CD14-positive monocyte (primary cell): ENCODE results near the gene BDKRB2. TPM values are rescaled to one million over a fixed set of nuclear protein-coding genes. Genes with fewer than 3 reads are reported as not detected.

Experiments used
- DNase-seq, 3 donors: peaks; one replicate each; pipeline ENCODE4 v3.0.0-alpha.2; 2011 to 2022
- H2AFZ ChIP-seq: 2 replicates; pipeline ENCODE4 v1.6.0; 2012; ENCODE audit warnings: mild to moderate bottlenecking, low read depth, low read length, inconsistent platforms; ENCODE audit not compliant: insufficient read depth, poor library complexity, severe bottlenecking
- H3K27ac ChIP-seq, 2 donors: 1 replicate in 1 of 2; 2 replicates in 1 of 2; pipeline ENCODE4 v1.5.1; 2012 to 2013; ENCODE audit warnings: low read length in 2 of 2, control low read depth in 1 of 2, inconsistent platforms in 1 of 2, low read depth in 1 of 2, mild to moderate bottlenecking in 1 of 2
- H3K27me3 ChIP-seq, 2 donors: one replicate each; pipeline versions ENCODE4 v1.6.0 to v1.6.1; 2011 to 2013; ENCODE audit warnings: low read length in 2 of 2; ENCODE audit not compliant: control insufficient read depth in 2 of 2, insufficient read depth in 2 of 2
- H3K36me3 ChIP-seq, 2 donors: replicated peaks in 1 of 2; 1 replicate in 1 of 2; 2 replicates in 1 of 2; pipeline versions ENCODE4 v1.5.1 to v1.6.1; 2012 to 2013; ENCODE audit warnings: low read length in 2 of 2, control low read depth in 1 of 2, inconsistent platforms in 1 of 2, mild to moderate bottlenecking in 1 of 2; ENCODE audit not compliant: insufficient read depth in 2 of 2, control insufficient read depth in 1 of 2
- H3K4me1 ChIP-seq, 2 donors: 1 replicate in 1 of 2; 2 replicates in 1 of 2; pipeline versions ENCODE4 v1.5.1 to v1.6.1; 2012 to 2013; ENCODE audit warnings: low read length in 2 of 2, control low read depth in 1 of 2, inconsistent platforms in 1 of 2, mild to moderate bottlenecking in 1 of 2, moderate library complexity in 1 of 2; ENCODE audit not compliant: insufficient read depth in 2 of 2, control insufficient read depth in 1 of 2
- H3K4me2 ChIP-seq: replicated peaks from 2 replicates; pipeline ENCODE3; 2012; ENCODE audit warnings: low read length, moderate library complexity, mild to moderate bottlenecking; ENCODE audit not compliant: poor library complexity, severe bottlenecking; ENCODE audit errors: extremely low read depth
- H3K4me3 ChIP-seq, 3 experiments: fragments of 200-600 bp in 1 of 3; sonication (generic) in 1 of 3; replicated peaks in 1 of 3; 1 replicate in 2 of 3; 2 replicates in 1 of 3; pipeline ENCODE4 v1.5.1; 2011 to 2013; ENCODE audit warnings: low read length in 3 of 3, mild to moderate bottlenecking in 3 of 3, control low read depth in 2 of 3, low read depth in 2 of 3, inconsistent platforms in 1 of 3, moderate library complexity in 1 of 3
- H3K79me2 ChIP-seq: 2 replicates; pipeline ENCODE4 v1.6.0; 2012; ENCODE audit warnings: mild to moderate bottlenecking, control low read depth, inconsistent platforms, low read length, moderate library complexity; ENCODE audit not compliant: insufficient read depth
- H3K9ac ChIP-seq: 2 replicates; pipeline ENCODE4 v1.6.0; 2017; ENCODE audit warnings: low read length, mild to moderate bottlenecking; ENCODE audit not compliant: insufficient read depth, poor library complexity, severe bottlenecking
- H3K9me3 ChIP-seq, 2 donors: replicated peaks in 1 of 2; 1 replicate in 1 of 2; 2 replicates in 1 of 2; pipeline versions ENCODE4 v1.5.1 to v1.6.1; 2012 to 2013; ENCODE audit warnings: low read length in 2 of 2, control low read depth in 1 of 2; ENCODE audit not compliant: control insufficient read depth in 1 of 2, insufficient read depth in 1 of 2
- H4K20me1 ChIP-seq: 2 replicates; pipeline ENCODE4 v1.6.0; 2012; ENCODE audit warnings: mild to moderate bottlenecking, low read length, control low read depth, moderate library complexity; ENCODE audit not compliant: insufficient read depth
- H3K27ac Mint-ChIP-seq, 7 donors: one replicate each; pipeline ENCODE4 v1.8.0; 2020; ENCODE audit warnings: mild to moderate bottlenecking in 7 of 7, mixed read lengths in 7 of 7, moderate library complexity in 6 of 7, inconsistent platforms in 2 of 7
- H3K27me3 Mint-ChIP-seq, 3 donors: one replicate each; pipeline ENCODE4 v1.8.0; 2021 to 2022; ENCODE audit warnings: low read depth in 3 of 3, mild to moderate bottlenecking in 3 of 3, mixed read lengths in 3 of 3, moderate library complexity in 3 of 3, inconsistent platforms in 1 of 3
- H3K36me3 Mint-ChIP-seq, 2 donors: one replicate each; pipeline ENCODE4 v1.8.0; 2020; ENCODE audit warnings: mixed read lengths in 2 of 2, inconsistent platforms in 1 of 2, mild to moderate bottlenecking in 1 of 2
- H3K4me1 Mint-ChIP-seq: one replicate; pipeline ENCODE4 v1.8.0; 2020; ENCODE audit warnings: mild to moderate bottlenecking, mixed read lengths
- H3K4me3 Mint-ChIP-seq, 2 donors: one replicate each; pipeline ENCODE4 v1.8.0; 2020; ENCODE audit warnings: mild to moderate bottlenecking in 2 of 2, mixed read lengths in 2 of 2, moderate library complexity in 1 of 2
- H3K9me3 Mint-ChIP-seq, 7 donors: one replicate each; pipeline ENCODE4 v1.8.0; 2020 to 2022; ENCODE audit warnings: mixed read lengths in 7 of 7, mild to moderate bottlenecking in 6 of 7, moderate library complexity in 6 of 7, inconsistent platforms in 2 of 7
- CTCF ChIP-seq: fragments of 200-600 bp; IDR thresholded peaks from one replicate; pipeline ENCODE4 v1.8.0; 2022; ENCODE audit warnings: antibody characterized with exemption, mild to moderate bottlenecking
- WGBS: methylation state at CpG from one replicate; pipeline ENCODE4 v1.1.5; 2013; ENCODE audit warnings: missing lambda C conversion rate; ENCODE audit not compliant: insufficient coverage; 5-methylcytosine and 5-hydroxymethylcytosine counted together
- intact Hi-C, 2 donors: fragments of 100-400 bp; cut with micrococcal nuclease; formaldehyde crosslinking; loops; one replicate each; pipeline versions ENCODE4 v1.15.0 to v1.15.1; 2023
- polyA plus RNA-seq, 3 donors: library from polyadenylated mRNA; depleted of rRNA in 1 of 3; unstranded in 2 of 3; stranded (reverse) in 1 of 3; fragments of 300-500 nt in 2 of 3; fragments of >200 nt in 1 of 3; fragmentation: Illumina TruSeq in 2 of 3; gene quantifications; 1 replicate in 2 of 3; 2 replicates in 1 of 3; pipeline ENCODE4 v1.2.3, GENCODE V29; 2012 to 2021

BDKRB2 gene
- polyA plus RNA-seq, 3 donors, result not detected

- WGBS, result 85% methylated on average over 6 of the region's 8 CpGs
- peaks cover 24 to 37% (median 27%) of the 10 kb centered on the region in 3 donors for H3K27me3 Mint-ChIP-seq
These were observed 1.8 kb downstream of the BDKRB2 start for GRCh38 chr14:96206461-96206860.

GRCh38 chr14:96207686-96208085 lies 3.0 kb downstream of the BDKRB2 start:
- Mint-ChIP-seq H3K36me3 (no peaks in the 10 kb centered on the region), H3K4me3 (no peak overlapping the region), H3K27me3 (peaks cover 24 to 34% (median 24%) of the 10 kb centered on the region in 3 donors), H3K9me3 (peaks cover 0 to 15% (median 13%) of the 10 kb centered on the region in 7 donors), H3K4me1 (no peaks in the 10 kb centered on the region), H3K27ac (no peak overlapping the region)
- no peak overlapping the region for H3K9ac ChIP-seq
- H4K20me1 ChIP-seq, result no peaks in the 10 kb centered on the region
- intact Hi-C loops, result no loop called here
- H3K9me3 ChIP-seq, result peaks cover 4 to 9% of the 10 kb centered on the region in 2 donors
- no peak overlapping the region for H3K4me3 ChIP-seq
- no peak overlapping the region for H2AFZ ChIP-seq
- peaks cover 2 to 22% of the 10 kb centered on the region in 2 donors for H3K27me3 ChIP-seq
- no peak overlapping the region for H3K4me2 ChIP-seq
- H3K4me1 ChIP-seq, result no peaks in the 10 kb centered on the region
- WGBS, result 97% methylated on average over 5 of the region's 5 CpGs
- no peaks in the 10 kb centered on the region for H3K36me3 ChIP-seq
- DNase-seq, result no peak
- TF ChIP-seq CTCF, result no peak
- no peaks in the 10 kb centered on the region for H3K79me2 ChIP-seq
- H3K27ac ChIP-seq, result no peak overlapping the region

More at GRCh38 chr14:96206461-96206860, 1.8 kb downstream of the BDKRB2 start:
- no peaks in the 10 kb centered on the region for H3K4me1 ChIP-seq
- H3K27ac ChIP-seq, result no peak overlapping the region
- no peak overlapping the region for H3K27ac Mint-ChIP-seq
- H3K4me1 Mint-ChIP-seq, result no peaks in the 10 kb centered on the region
- H4K20me1 ChIP-seq, result no peaks in the 10 kb centered on the region
- H3K9ac ChIP-seq, result no peak overlapping the region
- no peak overlapping the region for H3K4me3 ChIP-seq
- H3K9me3 ChIP-seq, result peaks cover under 1 to 4% of the 10 kb centered on the region in 2 donors
- no peaks in the 10 kb centered on the region for H3K36me3 Mint-ChIP-seq
- DNase-seq, result no peak
- peaks cover 0 to 5% (median 2%) of the 10 kb centered on the region in 7 donors for H3K9me3 Mint-ChIP-seq
- H3K4me3 Mint-ChIP-seq, result no peak overlapping the region
- H3K4me2 ChIP-seq, result no peak overlapping the region
- no peaks in the 10 kb centered on the region for H3K36me3 ChIP-seq
- no peaks in the 10 kb centered on the region for H3K79me2 ChIP-seq
- no peak overlapping the region for H2AFZ ChIP-seq
- TF ChIP-seq CTCF, result no peak
- intact Hi-C loops, result no loop called here
- H3K27me3 ChIP-seq, result peaks cover 2 to 22% of the 10 kb centered on the region in 2 donors
